ENCODE data around the gene L3MBTL3. TPM values are rescaled to one million over a fixed set of nuclear protein-coding genes. Genes with fewer than 3 reads are reported as not detected.
"Not testable (repeated sequence)": the region's sequence is repeated elsewhere in the genome, so short reads cannot be mapped to it uniquely, and the experiment has no call there.

L3MBTL3 gene
- total RNA-seq, 2 experiments from 2014 or later = 31.7 to 34.0 TPM

DNA sequence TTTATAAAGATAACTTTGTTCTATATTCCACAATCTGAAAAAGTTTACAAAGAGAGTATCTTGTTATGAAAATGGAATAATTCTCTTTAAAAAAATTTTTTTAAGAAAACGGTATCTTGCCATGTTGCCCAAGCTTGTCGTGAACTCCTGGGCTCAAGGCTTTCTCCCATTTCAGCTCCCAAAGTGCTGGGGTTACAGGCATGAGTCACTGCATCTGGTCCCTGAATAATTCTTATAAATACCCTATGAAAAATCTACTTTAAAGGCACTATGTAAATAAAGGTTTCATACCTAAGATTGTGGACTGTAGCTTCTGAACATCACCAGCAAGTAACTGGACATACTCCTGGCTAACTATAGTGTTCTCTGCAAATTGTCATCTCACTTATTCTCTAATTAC is 144.0 kb downstream of the L3MBTL3 start:
- ATAC-seq (no peak), DNase-seq (no peak)
- ChIA-PET POLR2A (no interaction called here), CTCF (interaction anchor here (1.5 to 1.8 kb wide), 2 partner anchors 11 to 18 kb away, joined by 4 to 5 read pairs; no protein-coding TSS in a partner anchor)
- no peak overlapping the region for H3K27ac Mint-ChIP-seq
- H3K27me3 Mint-ChIP-seq (ENCODE audit: low read depth) = no peaks in the 10 kb centered on the region
- H3K4me1 Mint-ChIP-seq (ENCODE audit: low read depth) = peaks cover 2% of the 10 kb centered on the region
- peaks cover 54% of the 10 kb centered on the region for H3K36me3 Mint-ChIP-seq (ENCODE audit: low read depth)
- peaks cover 10% of the 10 kb centered on the region for H3K9me3 Mint-ChIP-seq (ENCODE audit: insufficient read depth)
- H3K4me3 Mint-ChIP-seq = no peak overlapping the region

DNA sequence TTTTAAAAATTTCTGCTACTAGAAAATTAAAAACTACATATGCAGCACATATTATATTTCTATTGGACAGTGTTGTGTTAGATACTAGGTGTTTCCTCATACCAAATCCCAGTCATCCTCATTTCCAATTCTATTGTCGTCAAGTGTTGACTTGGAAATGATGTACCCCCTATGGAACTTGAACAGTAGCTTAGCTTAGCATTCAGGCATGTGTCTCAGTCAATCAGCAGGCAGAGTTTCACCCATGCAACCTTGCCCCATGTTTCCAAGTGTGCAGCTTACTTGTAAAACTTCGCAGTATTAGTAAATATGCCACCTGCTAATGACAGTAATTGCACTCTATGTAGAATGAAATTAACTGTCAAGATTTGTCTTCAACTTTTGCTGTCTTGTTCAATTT is 144.9 kb downstream of the L3MBTL3 start:
- ChIA-PET POLR2A (no interaction called here), CTCF (interaction anchor here (1.5 to 1.8 kb wide), 2 partner anchors 12 to 19 kb away, joined by 4 to 5 read pairs; no protein-coding TSS in a partner anchor)
- H3K9me3 Mint-ChIP-seq (ENCODE audit: insufficient read depth) = peaks cover 10% of the 10 kb centered on the region
- no peak for DNase-seq
- no peak overlapping the region for H3K4me3 Mint-ChIP-seq
- peaks cover 2% of the 10 kb centered on the region for H3K4me1 Mint-ChIP-seq (ENCODE audit: low read depth)
- H3K27ac Mint-ChIP-seq = no peak overlapping the region
- no peaks in the 10 kb centered on the region for H3K27me3 Mint-ChIP-seq (ENCODE audit: low read depth)
- no peak for ATAC-seq
- peaks cover 50% of the 10 kb centered on the region for H3K36me3 Mint-ChIP-seq (ENCODE audit: low read depth)

DNA sequence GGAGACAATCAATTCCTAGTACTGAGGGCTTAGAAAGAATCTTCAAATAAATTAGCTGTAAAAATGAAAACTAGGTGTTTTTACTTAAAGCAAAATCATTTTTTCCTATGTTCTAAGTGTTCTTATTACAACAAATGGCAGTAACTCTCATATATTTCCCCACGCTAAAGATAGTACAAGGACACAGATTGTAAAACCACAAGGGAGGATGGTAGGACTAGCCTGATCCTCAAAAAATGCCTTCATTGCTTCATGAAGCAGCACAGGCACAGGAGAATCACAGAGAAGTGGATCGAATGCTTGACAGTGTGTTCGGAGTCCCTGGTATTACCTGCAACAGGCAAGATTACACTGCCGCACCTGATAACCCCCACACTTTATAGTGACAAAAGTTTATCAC is 145.9 kb downstream of the L3MBTL3 start:
- peaks cover 42% of the 10 kb centered on the region for H3K36me3 Mint-ChIP-seq (ENCODE audit: low read depth)
- H3K4me1 Mint-ChIP-seq (ENCODE audit: low read depth) = peaks cover 2% of the 10 kb centered on the region
- no peak overlapping the region for H3K27ac Mint-ChIP-seq
- peaks cover 8% of the 10 kb centered on the region for H3K9me3 Mint-ChIP-seq (ENCODE audit: insufficient read depth)
- ATAC-seq (no peak), DNase-seq (no peak)
- H3K4me3 Mint-ChIP-seq = no peak overlapping the region
- ChIA-PET POLR2A (no interaction called here), CTCF (no interaction called here)
- no peaks in the 10 kb centered on the region for H3K27me3 Mint-ChIP-seq (ENCODE audit: low read depth)

DNA sequence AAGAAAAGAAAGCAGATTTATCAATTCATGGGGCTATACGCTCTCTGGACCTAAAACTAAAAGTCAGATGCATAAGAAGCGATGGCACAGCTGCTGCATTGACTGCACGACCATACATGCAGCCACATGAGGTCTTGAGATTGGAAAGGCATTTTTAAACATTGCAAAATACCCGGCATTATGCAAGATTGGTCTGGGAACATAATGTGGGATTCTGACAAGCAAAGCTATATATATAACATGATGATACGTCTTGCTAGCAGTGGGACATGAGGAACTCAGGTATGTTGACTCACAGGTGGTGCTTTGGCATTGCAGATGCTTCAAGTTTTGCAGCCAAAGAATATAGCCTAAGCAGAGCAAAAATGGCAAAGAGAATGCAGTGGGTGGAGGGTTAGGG is 149.3 kb downstream of the L3MBTL3 start:
- Mint-ChIP-seq H3K27me3 (ENCODE audit: low read depth) (no peaks in the 10 kb centered on the region), H3K27ac (no peak overlapping the region), H3K4me3 (no peak overlapping the region), H3K4me1 (ENCODE audit: low read depth) (peaks cover 2% of the 10 kb centered on the region), H3K36me3 (ENCODE audit: low read depth) (peaks cover 52% of the 10 kb centered on the region), H3K9me3 (ENCODE audit: insufficient read depth) (peaks cover 10% of the 10 kb centered on the region)
- DNase-seq = no peak
- no peak for ATAC-seq
- ChIA-PET POLR2A (no interaction called here), CTCF (interaction anchor here (1.4 kb wide), 1 partner anchor 115 kb away, joined by 4 read pairs; no protein-coding TSS in a partner anchor)

DNA sequence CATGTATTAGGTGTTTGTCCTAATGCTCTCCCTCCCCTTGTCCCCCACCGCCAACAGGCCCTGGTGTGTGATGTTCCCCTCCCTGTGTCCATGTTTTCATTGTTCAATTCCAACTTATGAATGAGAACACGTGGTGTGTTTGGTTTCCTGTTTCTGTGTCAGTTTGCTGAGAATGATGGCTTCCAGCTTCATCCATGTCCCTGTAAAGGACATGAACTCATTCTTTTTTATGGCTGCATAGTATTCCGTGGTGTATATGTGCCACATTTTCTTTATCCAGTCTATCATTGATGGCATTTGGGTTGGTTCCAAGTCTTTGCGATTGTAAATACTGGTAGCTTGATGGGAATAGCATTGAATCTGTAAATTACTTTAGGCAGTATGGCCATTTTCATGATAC is 151.8 kb downstream of the L3MBTL3 start:
- peaks cover 14% of the 10 kb centered on the region for H3K9me3 Mint-ChIP-seq (ENCODE audit: insufficient read depth)
- peaks cover 60% of the 10 kb centered on the region for H3K36me3 Mint-ChIP-seq (ENCODE audit: low read depth)
- POLR2A ChIA-PET; H3K4me3 Mint-ChIP-seq; H3K27ac Mint-ChIP-seq; DNase-seq; ATAC-seq; H3K27me3 Mint-ChIP-seq (ENCODE audit: low read depth); CTCF ChIA-PET; H3K4me1 Mint-ChIP-seq (ENCODE audit: low read depth): not testable (repeated sequence)

DNA sequence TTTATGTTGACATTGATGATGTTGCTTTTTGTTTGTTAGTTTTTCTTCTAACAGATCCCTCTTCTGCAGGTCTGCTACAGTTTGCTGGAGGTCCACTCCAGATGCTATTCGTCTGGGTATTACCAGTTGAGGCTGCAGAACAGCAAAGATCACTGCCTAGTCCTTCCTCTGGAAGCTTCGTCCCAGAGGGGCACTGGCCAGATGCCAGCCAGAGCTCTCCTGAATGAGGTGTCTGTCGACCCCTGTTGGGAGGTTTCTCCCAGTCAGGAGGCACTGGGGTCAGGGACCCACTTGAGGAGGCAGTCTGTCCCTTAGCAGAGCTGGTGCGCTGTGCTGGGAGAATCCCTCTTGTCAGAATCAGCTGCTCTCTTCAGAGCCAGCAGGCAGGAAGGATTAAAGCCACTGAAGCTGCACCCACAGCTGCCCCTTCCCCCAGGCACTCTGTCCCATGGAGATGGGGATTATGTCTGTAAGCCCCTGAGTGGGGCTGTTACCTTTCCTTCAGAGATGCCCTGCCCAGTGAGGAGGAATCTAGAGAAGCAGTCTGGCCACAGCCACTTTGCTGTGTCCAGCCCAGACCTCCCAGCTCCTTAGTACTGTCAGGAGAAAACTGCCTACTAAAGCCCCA is 155.1 kb downstream of the L3MBTL3 start:
- DNase-seq, POLR2A ChIA-PET: not testable (repeated sequence)

DNA sequence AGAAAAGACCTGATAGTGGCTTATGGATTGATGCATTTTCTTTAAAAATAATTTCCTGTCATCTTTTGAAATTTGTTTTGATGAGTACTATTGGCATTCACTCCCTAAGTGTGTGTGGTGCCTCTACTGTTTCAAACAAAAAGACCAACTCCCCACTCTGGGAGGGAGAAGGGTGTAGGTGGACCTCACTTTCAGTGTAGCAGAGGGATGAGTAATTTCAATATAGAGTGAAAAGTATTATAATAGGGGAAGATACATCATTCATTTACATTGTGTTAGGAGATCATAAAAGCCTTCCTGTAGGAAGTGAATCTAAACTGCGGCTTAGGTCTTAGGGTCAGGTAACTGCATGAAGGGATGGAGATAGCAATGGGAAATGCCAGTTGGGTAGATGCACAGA is 158.0 kb downstream of the L3MBTL3 start:
- ATAC-seq = no peak
- POLR2A ChIA-PET = interaction anchor here (0.9 to 1.0 kb wide), 2 partner anchors 16 to 46 kb away, joined by 3 read pairs; partner anchors contain the start of gene SAMD3
- Mint-ChIP-seq H3K27me3 (ENCODE audit: low read depth) (no peaks in the 10 kb centered on the region), H3K4me3 (no peak overlapping the region), H3K36me3 (ENCODE audit: low read depth) (peaks cover 51% of the 10 kb centered on the region), H3K27ac (no peak overlapping the region), H3K9me3 (ENCODE audit: insufficient read depth) (peaks cover 10% of the 10 kb centered on the region), H3K4me1 (ENCODE audit: low read depth) (peaks cover 14% of the 10 kb centered on the region)
- CTCF ChIA-PET = no interaction called here
- DNase-seq = no peak

More for the DNA sequence above, 155.1 kb downstream of the L3MBTL3 start:
- H3K27ac Mint-ChIP-seq; ATAC-seq; H3K27me3 Mint-ChIP-seq (ENCODE audit: low read depth); CTCF ChIA-PET; H3K4me3 Mint-ChIP-seq: not testable (repeated sequence)
- H3K4me1 Mint-ChIP-seq (ENCODE audit: low read depth) = peaks cover 12% of the 10 kb centered on the region
- H3K9me3 Mint-ChIP-seq (ENCODE audit: insufficient read depth) = peaks cover 12% of the 10 kb centered on the region
- peaks cover 55% of the 10 kb centered on the region for H3K36me3 Mint-ChIP-seq (ENCODE audit: low read depth)

DNA sequence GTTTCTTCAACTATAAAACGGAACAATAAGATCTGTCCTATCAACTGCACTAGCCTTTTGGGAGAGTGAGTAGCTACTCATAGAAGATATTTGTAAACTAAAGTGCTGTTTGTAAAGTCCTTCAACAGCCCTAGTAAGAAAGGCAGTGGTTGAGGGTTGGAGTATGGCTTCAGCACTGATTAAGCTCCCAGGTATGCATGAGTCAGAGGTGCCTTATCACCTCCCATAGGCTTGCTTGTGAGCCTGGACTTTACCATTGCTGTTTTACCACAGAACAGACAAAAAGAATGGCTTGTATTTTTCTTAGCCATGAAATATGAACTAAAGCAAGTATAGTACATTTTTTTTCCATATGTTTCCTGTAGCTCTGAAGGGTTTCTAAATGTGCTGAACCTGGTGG is 160.3 kb downstream of the L3MBTL3 start:
- no peak overlapping the region for H3K27ac Mint-ChIP-seq
- H3K4me1 Mint-ChIP-seq (ENCODE audit: low read depth) = peaks cover 33% of the 10 kb centered on the region
- ChIA-PET CTCF (no interaction called here), POLR2A (no interaction called here)
- H3K36me3 Mint-ChIP-seq (ENCODE audit: low read depth) = peaks cover 44% of the 10 kb centered on the region
- no peak for DNase-seq
- H3K4me3 Mint-ChIP-seq = no peak overlapping the region
- ATAC-seq = no peak
- H3K27me3 Mint-ChIP-seq (ENCODE audit: low read depth) = no peaks in the 10 kb centered on the region
- H3K9me3 Mint-ChIP-seq (ENCODE audit: insufficient read depth) = peaks cover 6% of the 10 kb centered on the region

DNA sequence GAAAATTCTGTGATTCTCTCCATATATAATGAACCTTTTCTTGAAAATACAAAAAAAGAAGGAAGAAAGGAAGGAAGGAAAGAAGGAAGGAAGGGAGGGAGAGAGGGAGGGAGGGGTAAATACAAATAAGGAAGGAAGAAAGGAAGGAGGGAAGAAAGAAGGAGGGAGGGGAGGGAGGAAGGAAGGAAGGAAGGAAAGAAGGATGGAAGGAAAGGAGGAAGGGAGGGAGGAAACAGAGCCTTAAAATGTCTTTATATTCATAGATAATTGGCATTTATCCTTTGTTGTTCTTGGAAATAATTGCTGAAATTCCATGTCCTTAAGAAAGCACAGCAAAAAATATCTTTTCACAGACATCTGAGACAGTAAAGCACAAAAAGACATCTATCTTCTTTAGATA is 164.1 kb downstream of the L3MBTL3 start:
- Mint-ChIP-seq H3K4me3 (no peak overlapping the region), H3K27ac (peak overlapping the region; percentile 89), H3K9me3 (ENCODE audit: insufficient read depth) (peaks cover 6% of the 10 kb centered on the region), H3K4me1 (ENCODE audit: low read depth) (peaks cover 56% of the 10 kb centered on the region), H3K27me3 (ENCODE audit: low read depth) (no peaks in the 10 kb centered on the region), H3K36me3 (ENCODE audit: low read depth) (peaks cover 41% of the 10 kb centered on the region)
- ChIA-PET POLR2A (no interaction called here), CTCF (interaction anchor here (1.5 to 3.0 kb wide), 2 partner anchors 41 to 100 kb away, joined by 8 read pairs; no protein-coding TSS in a partner anchor)
- no peak for ATAC-seq
- no peak for DNase-seq

DNA sequence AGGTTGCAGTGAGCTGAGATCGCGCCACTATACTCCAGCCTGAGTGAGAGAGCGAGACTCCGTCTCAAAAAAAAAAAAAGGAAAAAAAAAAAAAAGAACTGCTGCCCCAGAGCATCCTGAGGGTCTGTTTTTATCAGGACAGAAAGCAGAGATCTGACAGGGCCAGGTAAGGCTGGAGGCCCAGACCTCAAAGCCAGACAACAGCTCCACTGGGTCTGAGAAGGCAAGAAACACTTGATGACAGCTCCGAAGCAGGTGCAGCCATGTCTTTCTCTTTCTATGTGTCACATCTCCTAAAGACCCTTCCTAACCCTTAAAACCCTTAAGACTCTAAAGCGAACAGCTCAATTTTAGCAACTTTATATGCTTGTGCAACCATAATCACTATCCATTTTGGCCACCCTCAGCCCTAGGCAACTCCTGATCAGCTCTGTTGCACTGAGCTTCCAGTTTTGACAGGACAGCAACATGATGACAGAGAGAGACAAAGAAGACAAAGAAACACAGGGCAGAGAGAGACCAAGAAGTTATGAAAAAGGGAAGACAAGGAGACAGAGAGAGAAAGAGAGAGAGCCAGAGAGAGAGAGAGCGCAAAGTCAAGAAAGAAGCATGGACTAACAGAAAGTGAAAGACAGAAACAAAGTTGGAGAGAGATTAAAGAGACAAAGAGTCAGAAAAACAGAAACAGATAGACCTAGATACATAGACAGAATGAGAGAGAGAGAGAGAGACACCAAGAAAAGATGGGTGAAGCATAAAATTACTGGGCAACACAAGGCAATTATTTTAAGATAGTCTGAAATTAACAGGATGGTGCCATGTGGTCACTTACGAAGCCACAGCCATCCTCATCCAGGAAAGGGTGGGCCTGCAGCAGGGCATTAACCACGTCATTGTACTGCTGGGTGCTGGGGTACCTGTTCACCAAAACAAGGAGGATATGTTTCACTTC is 165.2 kb downstream of the L3MBTL3 start:
- H3K4me3 Mint-ChIP-seq = peak overlapping the region; percentile 47
- ATAC-seq (peak; percentile 92), DNase-seq (peak; percentile 75)
- ChIA-PET CTCF (interaction anchor here (0.9 to 3.0 kb wide), 5 partner anchors 11 to 99 kb away, joined by 3 to 8 read pairs (median 5); no protein-coding TSS in a partner anchor), POLR2A (interaction anchor here (0.7 to 0.9 kb wide), 2 partner anchors 40 to 107 kb away, joined by 3 to 4 read pairs; no protein-coding TSS in a partner anchor)
- peaks cover 39% of the 10 kb centered on the region for H3K36me3 Mint-ChIP-seq (ENCODE audit: low read depth)
- peak overlapping the region; percentile 89 for H3K27ac Mint-ChIP-seq
- H3K4me1 Mint-ChIP-seq (ENCODE audit: low read depth) = peaks cover 54% of the 10 kb centered on the region
- H3K9me3 Mint-ChIP-seq (ENCODE audit: insufficient read depth) = peaks cover 6% of the 10 kb centered on the region
- no peaks in the 10 kb centered on the region for H3K27me3 Mint-ChIP-seq (ENCODE audit: low read depth)

DNA sequence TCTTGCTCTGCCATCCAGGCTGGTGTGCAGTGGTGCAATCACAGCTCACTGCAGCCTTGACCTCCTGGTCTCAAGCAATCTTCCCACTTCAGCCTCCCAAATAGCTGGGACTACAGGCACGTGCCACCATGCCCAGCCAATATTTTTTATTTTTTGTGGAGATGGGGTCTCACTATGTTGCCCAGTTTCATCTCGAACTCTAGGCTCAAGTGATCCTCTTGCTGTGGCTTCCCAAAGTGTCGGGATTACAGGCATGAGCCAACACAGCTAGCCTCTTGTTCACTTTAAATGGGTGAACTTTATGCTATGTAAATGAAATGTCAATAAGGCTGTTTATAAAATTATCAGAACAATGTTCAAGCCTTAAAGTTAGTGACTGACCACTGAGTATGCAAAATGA is 167.3 kb downstream of the L3MBTL3 start:
- peaks cover 69% of the 10 kb centered on the region for H3K4me1 Mint-ChIP-seq (ENCODE audit: low read depth)
- DNase-seq (no peak), ATAC-seq (no peak)
- CTCF ChIA-PET = interaction anchor here (1.8 to 2.7 kb wide), 2 partner anchors 27 to 38 kb away, joined by 4 to 10 read pairs; no protein-coding TSS in a partner anchor
- peaks cover 54% of the 10 kb centered on the region for H3K36me3 Mint-ChIP-seq (ENCODE audit: low read depth)
- POLR2A ChIA-PET = no interaction called here
- H3K9me3 Mint-ChIP-seq (ENCODE audit: insufficient read depth) = peaks cover 10% of the 10 kb centered on the region
- no peak overlapping the region for H3K27ac Mint-ChIP-seq
- no peak overlapping the region for H3K4me3 Mint-ChIP-seq
- H3K27me3 Mint-ChIP-seq (ENCODE audit: low read depth) = no peaks in the 10 kb centered on the region
